ENCODE results near the gene FLRT3. TPM values are rescaled to one million over a fixed set of nuclear protein-coding genes. Genes with fewer than 3 reads are reported as not detected.

Gene FLRT3
- total RNA-seq (2014; rRNA removed; shearing (Covaris generic)) (2.3 and 2.4 TPM in 2 replicates), polyA plus RNA-seq (2016; fragmentation: Nextera tagmentation; extraction: Ambion mirVana) (2.4 and 3.0 TPM in 2 replicates)

DNA sequence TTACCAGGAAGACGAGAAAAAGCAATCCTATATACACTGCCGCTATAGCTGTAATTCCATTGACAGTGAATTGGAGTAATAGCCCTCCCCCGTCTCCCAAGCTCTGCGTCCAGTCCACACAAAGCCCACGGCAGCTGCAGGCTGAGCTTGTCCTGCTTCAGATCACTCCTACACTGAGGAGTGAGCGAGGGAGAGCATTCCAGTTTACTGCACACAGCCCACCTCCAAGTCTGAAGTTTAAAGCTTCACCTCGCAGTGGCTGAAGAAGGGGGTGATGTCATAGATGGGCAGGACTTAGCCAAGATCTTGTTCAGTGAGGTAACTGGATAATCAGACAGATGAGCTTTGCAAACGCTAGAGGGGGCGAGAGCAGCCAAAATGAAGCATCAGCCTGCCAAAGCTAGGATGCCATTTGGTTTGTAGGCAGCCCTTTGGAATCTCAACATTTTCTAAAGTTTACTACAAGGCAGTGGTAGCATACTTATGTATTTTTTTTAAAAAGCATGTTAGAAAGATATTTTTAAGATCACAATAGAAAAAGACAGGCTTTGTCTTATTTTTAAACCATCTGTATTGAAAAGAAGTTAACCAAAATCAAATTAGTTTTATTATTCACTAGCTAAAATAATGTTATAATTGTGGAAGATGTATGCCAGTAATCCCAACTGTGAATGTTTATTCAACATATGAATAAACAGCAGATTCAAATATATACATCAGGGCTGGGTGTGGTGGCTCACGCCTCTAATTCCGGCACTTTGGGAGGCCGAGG is at the start of gene FLRT3:
Gene FLRT3 (minus strand): TSS at position 213 of the 772 bp plus-strand sequence. CDS start 10,106 bp downstream, outside the sequence.
- peak within 1 kb of the TSS; percentile 88 for H3K9ac ChIP-seq
- H4K20me1 ChIP-seq (ENCODE audit: insufficient read depth) = no peaks in the 10 kb centered on the region
- no peaks in the 10 kb centered on the region for H3K9me3 ChIP-seq (ENCODE audit: low read depth)
- H2AFZ ChIP-seq = peak within 1 kb of the TSS; percentile 97
- peaks cover 8% of the 10 kb centered on the region; the same call in 1 of the 2 replicates for H3K79me2 ChIP-seq (ENCODE audit: insufficient read depth)
- no peaks in the 10 kb centered on the region for H3K9me2 ChIP-seq (ENCODE audit: insufficient read depth)
- TF ChIP-seq EZH2phosphoT487 (IDR thresholded peaks at IDR 0.05; ENCODE audit: insufficient read depth, low read depth) (no peak), EZH2 (IDR thresholded peaks at IDR 0.05; ENCODE audit: insufficient read depth, poor library complexity, severe bottlenecking) (no peak)
- H3K4me1 ChIP-seq (ENCODE audit: insufficient read depth) = peaks cover 15% of the 10 kb centered on the region
- peak within 1 kb of the TSS; percentile 97 for H3K4me3 ChIP-seq
- DNase-seq = peak; percentile 96
- in situ Hi-C loops (cut with MboI) = loop anchor here (25.0 kb wide), 2 partner anchors 900 to 1600 kb away; no protein-coding TSS in a partner anchor
- H3K27ac ChIP-seq = peak within 1 kb of the TSS; percentile 74
- peak within 1 kb of the TSS; percentile 97 for H3K4me2 ChIP-seq (ENCODE audit: unreplicated experiment)
- H3K27me3 ChIP-seq (replicated peaks; ENCODE audit: insufficient read depth) = no peaks in the 10 kb centered on the region
- no peaks in the 10 kb centered on the region for H3K36me3 ChIP-seq (ENCODE audit: low read depth)
- 24 to 25% methylated on average over 12 of the region's 12 CpGs for WGBS, 2 experiments (ENCODE audit: low coverage in 1 of 2, low lambda C conversion rate in 2 of 2, missing lambda C conversion rate in 2 of 2)
- no peaks in the 10 kb centered on the region for H3F3A ChIP-seq (ENCODE audit: insufficient read depth)

DNA sequence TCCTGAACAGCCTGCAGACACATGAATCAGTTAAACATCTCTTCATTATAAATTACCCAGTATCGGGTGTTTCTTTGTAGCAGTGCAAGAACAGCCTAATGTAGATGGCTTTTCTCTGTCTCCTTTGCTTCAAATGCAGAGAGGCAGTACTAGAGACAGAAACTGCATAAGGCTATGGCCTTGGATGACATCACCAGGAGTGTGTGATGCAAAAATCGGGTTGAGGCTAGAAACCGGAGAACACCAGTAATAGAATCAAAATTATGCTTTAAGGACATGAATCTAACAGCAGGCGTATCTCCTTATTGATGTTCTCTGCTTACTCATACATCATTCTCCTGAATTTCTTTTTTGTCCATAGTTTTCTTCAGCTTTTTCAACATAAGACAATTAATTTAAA is 49.3 kb upstream of the FLRT3 start:
- Histone ChIP-seq H2AFZ (no peak overlapping the region), H3K27ac (no peak overlapping the region), H3K9ac (no peak overlapping the region), H3F3A (ENCODE audit: insufficient read depth) (no peaks in the 10 kb centered on the region), H3K4me3 (no peak overlapping the region), H3K36me3 (ENCODE audit: low read depth) (no peaks in the 10 kb centered on the region), H4K20me1 (ENCODE audit: insufficient read depth) (no peaks in the 10 kb centered on the region), H3K4me2 (ENCODE audit: unreplicated experiment) (no peak overlapping the region), H3K9me2 (ENCODE audit: insufficient read depth) (no peaks in the 10 kb centered on the region), H3K4me1 (ENCODE audit: insufficient read depth) (peaks cover 8% of the 10 kb centered on the region; the same call in 1 of the 2 replicates), H3K79me2 (ENCODE audit: insufficient read depth) (no peaks in the 10 kb centered on the region), H3K9me3 (ENCODE audit: low read depth) (no peaks in the 10 kb centered on the region), H3K27me3 (replicated peaks; ENCODE audit: insufficient read depth) (no peaks in the 10 kb centered on the region)
- DNase-seq = no peak
- in situ Hi-C loops (cut with MboI) = no loop called here
- 87 to 88% methylated on average over 4 of the region's 4 CpGs for WGBS, 2 experiments (ENCODE audit: low coverage in 1 of 2, low lambda C conversion rate in 2 of 2, missing lambda C conversion rate in 2 of 2)
- TF ChIP-seq EZH2 (IDR thresholded peaks at IDR 0.05; ENCODE audit: insufficient read depth, poor library complexity, severe bottlenecking) (no peak), EZH2phosphoT487 (IDR thresholded peaks at IDR 0.05; ENCODE audit: insufficient read depth, low read depth) (no peak)

GRCh38 chr20:14385176-14385740 is 47.8 kb upstream of the FLRT3 start:
- Histone ChIP-seq H3K4me2 (ENCODE audit: unreplicated experiment) (no peak overlapping the region), H3K9me2 (ENCODE audit: insufficient read depth) (peaks cover under 1% of the 10 kb centered on the region; the same call in 1 of the 2 replicates), H3K4me3 (no peak overlapping the region), H3K4me1 (ENCODE audit: insufficient read depth) (peaks cover 8% of the 10 kb centered on the region; the same call in 1 of the 2 replicates), H3K36me3 (ENCODE audit: low read depth) (no peaks in the 10 kb centered on the region), H3F3A (ENCODE audit: insufficient read depth) (no peaks in the 10 kb centered on the region), H3K27me3 (replicated peaks; ENCODE audit: insufficient read depth) (no peaks in the 10 kb centered on the region), H3K9me3 (ENCODE audit: low read depth) (no peaks in the 10 kb centered on the region), H4K20me1 (ENCODE audit: insufficient read depth) (no peaks in the 10 kb centered on the region), H3K79me2 (ENCODE audit: insufficient read depth) (no peaks in the 10 kb centered on the region), H2AFZ (no peak overlapping the region), H3K27ac (no peak overlapping the region), H3K9ac (no peak overlapping the region)
- no peak for DNase-seq
- in situ Hi-C loops (cut with MboI) = no loop called here
- TF ChIP-seq EZH2 (IDR thresholded peaks at IDR 0.05; ENCODE audit: insufficient read depth, poor library complexity, severe bottlenecking) = no peak
- WGBS, 2 experiments (ENCODE audit: low coverage in 1 of 2, low lambda C conversion rate in 2 of 2, missing lambda C conversion rate in 2 of 2) = 75 to 81% methylated on average over 2 of the region's 2 CpGs

DNA sequence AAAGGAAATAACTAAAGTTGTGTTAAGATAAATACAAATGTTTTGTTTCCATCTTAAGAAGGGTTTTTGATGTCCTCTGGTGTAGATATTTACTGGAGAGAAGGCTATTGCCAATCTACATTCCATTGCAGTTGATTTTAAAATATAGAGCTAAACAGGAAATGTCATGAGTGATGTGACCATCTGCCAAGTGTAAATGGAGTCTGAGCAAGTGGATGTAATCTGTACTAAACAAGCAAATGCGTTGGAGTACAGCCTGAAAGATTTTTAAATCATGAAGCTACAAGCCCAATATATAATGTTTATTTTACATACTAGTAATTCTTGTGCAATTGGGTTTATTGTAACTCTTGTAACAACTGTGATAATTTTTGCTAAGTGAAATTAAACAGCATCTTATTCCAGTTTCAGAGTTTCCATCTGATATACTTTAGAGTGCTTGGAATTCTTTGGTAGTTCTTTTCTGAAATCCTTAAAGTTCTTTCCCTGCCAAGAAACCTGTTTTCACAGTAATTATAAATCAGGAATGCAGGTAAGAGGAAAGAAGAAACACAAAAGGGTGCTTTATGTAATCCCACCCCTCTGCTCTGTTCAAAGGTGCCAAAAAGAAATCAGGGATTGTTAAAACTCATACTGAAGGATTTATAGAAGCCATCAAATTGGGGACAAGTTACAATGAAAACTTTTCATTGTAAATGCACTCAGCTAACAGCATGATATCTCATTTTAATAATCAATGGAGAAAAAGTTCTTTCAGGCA is 47.2 kb upstream of the FLRT3 start:
- TF ChIP-seq EZH2phosphoT487 (IDR thresholded peaks at IDR 0.05; ENCODE audit: insufficient read depth, low read depth) (no peak), EZH2 (IDR thresholded peaks at IDR 0.05; ENCODE audit: insufficient read depth, poor library complexity, severe bottlenecking) (no peak)
- WGBS, 2 experiments (ENCODE audit: low coverage in 1 of 2, low lambda C conversion rate in 2 of 2, missing lambda C conversion rate in 2 of 2) = 3 to 4% methylated on average over 1 of the region's 1 CpG
- Histone ChIP-seq H3K4me3 (no peak overlapping the region), H3K27ac (no peak overlapping the region), H3K4me2 (ENCODE audit: unreplicated experiment) (no peak overlapping the region), H3K9me3 (ENCODE audit: low read depth) (no peaks in the 10 kb centered on the region), H3F3A (ENCODE audit: insufficient read depth) (no peaks in the 10 kb centered on the region), H3K9me2 (ENCODE audit: insufficient read depth) (peaks cover 5% of the 10 kb centered on the region; the same call in 1 of the 2 replicates), H3K9ac (no peak overlapping the region), H3K4me1 (ENCODE audit: insufficient read depth) (peaks cover 8% of the 10 kb centered on the region; the same call in 1 of the 2 replicates), H3K79me2 (ENCODE audit: insufficient read depth) (no peaks in the 10 kb centered on the region), H3K36me3 (ENCODE audit: low read depth) (no peaks in the 10 kb centered on the region), H2AFZ (0 out of 2 replicates have a peak overlapping the region, but pooled peaks have one; percentile 3), H3K27me3 (replicated peaks; ENCODE audit: insufficient read depth) (no peaks in the 10 kb centered on the region), H4K20me1 (ENCODE audit: insufficient read depth) (no peaks in the 10 kb centered on the region)
- in situ Hi-C loops (cut with MboI) = no loop called here
- DNase-seq = peak; percentile 16
